ENCODE measurements around the gene ATG4A.

The ATG4A gene

GRCh38 chrX:108123591-108124366 lies 32.2 kb downstream of the ATG4A start:
- DNase-seq (ENCODE audit: low read depth in 2 of 2): no peak

- DNase-seq (ENCODE audit: low read depth in 2 of 2): no peak
Measured at GRCh38 chrX:108126661-108127060, 35.1 kb downstream of the ATG4A start.

GRCh38 chrX:108127152-108127551 lies 35.6 kb downstream of the ATG4A start:
- no peak for DNase-seq (ENCODE audit: low read depth in 2 of 2)

GRCh38 chrX:108130889-108131288 lies 39.3 kb downstream of the ATG4A start:
- no peak for DNase-seq (ENCODE audit: low read depth in 2 of 2)

- DNase-seq (ENCODE audit: low read depth in 2 of 2): no peak
Measured at GRCh38 chrX:108131471-108131870, 39.9 kb downstream of the ATG4A start.

GRCh38 chrX:108132034-108132433 lies 40.5 kb downstream of the ATG4A start:
- no peak for DNase-seq (ENCODE audit: low read depth in 2 of 2)

- DNase-seq (ENCODE audit: low read depth in 2 of 2): no peak
Measured at GRCh38 chrX:108132876-108133275, 41.3 kb downstream of the ATG4A start.

GRCh38 chrX:108134724-108135123 lies 43.1 kb downstream of the ATG4A start:
- no peak for DNase-seq (ENCODE audit: low read depth in 2 of 2)

GRCh38 chrX:108138814-108139702 lies 47.5 kb downstream of the ATG4A start:
- DNase-seq (ENCODE audit: low read depth in 2 of 2): no peak

GRCh38 chrX:108148524-108148923 lies 56.9 kb downstream of the ATG4A start:
- no peak for DNase-seq (ENCODE audit: low read depth in 2 of 2)

- no peak for DNase-seq (ENCODE audit: low read depth in 2 of 2)
Measured at GRCh38 chrX:108156082-108156481, 64.5 kb downstream of the ATG4A start.

GRCh38 chrX:108156934-108157466 lies 65.4 kb downstream of the ATG4A start:
- DNase-seq (ENCODE audit: low read depth in 2 of 2): no peak

- no peak for DNase-seq (ENCODE audit: low read depth in 2 of 2)
Measured at GRCh38 chrX:108157628-108158027, 66.0 kb downstream of the ATG4A start.

GRCh38 chrX:108159028-108159670 lies 67.6 kb downstream of the ATG4A start:
- DNase-seq (ENCODE audit: low read depth in 2 of 2): no peak

- no peak for DNase-seq (ENCODE audit: low read depth in 2 of 2)
Measured at GRCh38 chrX:108160309-108160708, 68.7 kb downstream of the ATG4A start.

GRCh38 chrX:108162265-108162664 lies 70.7 kb downstream of the ATG4A start:
- DNase-seq (ENCODE audit: low read depth in 2 of 2): no peak

- no peak for DNase-seq (ENCODE audit: low read depth in 2 of 2)
Measured at GRCh38 chrX:108163333-108164082, 71.9 kb downstream of the ATG4A start.

GRCh38 chrX:108165383-108166111 lies 74.0 kb downstream of the ATG4A start:
- DNase-seq (ENCODE audit: low read depth in 2 of 2): no peak

- DNase-seq (ENCODE audit: low read depth in 2 of 2): no peak
Measured at GRCh38 chrX:108167211-108167872, 75.8 kb downstream of the ATG4A start.

Data from stimulated activated CD4-positive, alpha-beta T cell treated with anti-CD3 and anti-CD28 coated beads, Interleukin-1b, Interleukin-23, amount 100 ng/mL, for 4 hours (primary cell).